ENCODE data around the gene PPP4R3A. TPM values are rescaled to one million over a fixed set of nuclear protein-coding genes. Genes with fewer than 3 reads are reported as not detected.

PPP4R3A gene
- total and polyA plus RNA-seq, 2 donors (not counting 3 experiments of a cell fraction or from before 2014, with no cell fraction given): 20.5 to 77.0 TPM

DNA sequence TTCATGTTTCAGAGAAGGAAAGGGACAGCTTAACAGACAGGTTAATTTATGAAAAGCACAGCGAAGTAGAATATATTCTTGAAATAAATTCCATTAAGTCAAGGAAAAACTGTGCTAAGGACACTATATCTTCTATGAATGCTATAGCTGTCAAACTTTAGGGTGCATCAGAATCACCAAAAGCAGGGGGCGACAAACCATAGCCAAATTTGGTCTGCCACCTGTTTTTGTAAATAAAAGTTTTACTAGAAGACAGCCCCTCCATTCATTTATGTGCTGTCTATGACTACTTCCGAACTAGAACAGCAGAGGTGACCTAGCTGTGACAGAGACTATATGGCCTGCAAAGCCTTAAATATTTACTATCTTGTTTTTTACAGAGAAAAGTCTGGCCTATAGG, 25.9 kb downstream of the PPP4R3A start:
- no peak overlapping the region for H3K4me3 ChIP-seq (replicated peaks in 1 of 3; ENCODE audit: insufficient read depth in 1 of 3, low read depth in 1 of 3, low read length in 3 of 3)
- no peaks in the 10 kb centered on the region for H3K9me1 ChIP-seq (replicated peaks; ENCODE audit: control insufficient read depth, extremely low read depth, insufficient read depth, low read length)
- H3K9ac ChIP-seq (replicated peaks; ENCODE audit: extremely low read depth, insufficient read depth, low read length): no peak overlapping the region
- no peak overlapping the region for H3K4me2 ChIP-seq (ENCODE audit: insufficient read depth, low read length)
- FAIRE-seq (no peak), DNase-seq (ENCODE audit: low read depth, low spot score) (no peak)
- H3K27me3 ChIP-seq (ENCODE audit: control insufficient read depth in 2 of 2, insufficient read depth in 2 of 2, low read length in 2 of 2): no peaks in the 10 kb centered on the region
- ChIA-PET CTCF (no interaction called here), POLR2A (no interaction called here)
- TF ChIP-seq JUN (IDR thresholded peaks at IDR 0.05; ENCODE audit: borderline replicate concordance, insufficient read depth, insufficient read length, low read depth) (no peak), EZH2 (IDR thresholded peaks at IDR 0.05; ENCODE audit: borderline replicate concordance, low read depth, low read length, severe bottlenecking) (no peak), MYC (IDR thresholded peaks at IDR 0.05; ENCODE audit: low read depth, low read length) (no peak), GATA2 (IDR thresholded peaks at IDR 0.05; ENCODE audit: insufficient read depth, insufficient read length, low read depth, low read length) (no peak), POLR2A (IDR thresholded peaks at IDR 0.05; ENCODE audit: low read depth, low read length) (no peak), FOS (IDR thresholded peaks at IDR 0.05; ENCODE audit: borderline replicate concordance, insufficient read depth, low read length) (no peak), POLR2AphosphoS5 (IDR thresholded peaks at IDR 0.05; ENCODE audit: insufficient read depth, low read depth, low read length) (no peak)
- TF ChIP-seq, protein P1, sequence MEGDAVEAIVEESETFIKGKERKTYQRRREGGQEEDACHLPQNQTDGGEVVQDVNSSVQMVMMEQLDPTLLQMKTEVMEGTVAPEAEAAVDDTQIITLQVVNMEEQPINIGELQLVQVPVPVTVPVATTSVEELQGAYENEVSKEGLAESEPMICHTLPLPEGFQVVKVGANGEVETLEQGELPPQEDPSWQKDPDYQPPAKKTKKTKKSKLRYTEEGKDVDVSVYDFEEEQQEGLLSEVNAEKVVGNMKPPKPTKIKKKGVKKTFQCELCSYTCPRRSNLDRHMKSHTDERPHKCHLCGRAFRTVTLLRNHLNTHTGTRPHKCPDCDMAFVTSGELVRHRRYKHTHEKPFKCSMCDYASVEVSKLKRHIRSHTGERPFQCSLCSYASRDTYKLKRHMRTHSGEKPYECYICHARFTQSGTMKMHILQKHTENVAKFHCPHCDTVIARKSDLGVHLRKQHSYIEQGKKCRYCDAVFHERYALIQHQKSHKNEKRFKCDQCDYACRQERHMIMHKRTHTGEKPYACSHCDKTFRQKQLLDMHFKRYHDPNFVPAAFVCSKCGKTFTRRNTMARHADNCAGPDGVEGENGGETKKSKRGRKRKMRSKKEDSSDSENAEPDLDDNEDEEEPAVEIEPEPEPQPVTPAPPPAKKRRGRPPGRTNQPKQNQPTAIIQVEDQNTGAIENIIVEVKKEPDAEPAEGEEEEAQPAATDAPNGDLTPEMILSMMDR (IDR thresholded peaks at IDR 0.05; ENCODE audit: extremely low read depth in 1 of 2, insufficient read depth in 1 of 2, low read depth in 1 of 2, low read length in 2 of 2): no peak
- TF ChIP-seq, protein P2, sequence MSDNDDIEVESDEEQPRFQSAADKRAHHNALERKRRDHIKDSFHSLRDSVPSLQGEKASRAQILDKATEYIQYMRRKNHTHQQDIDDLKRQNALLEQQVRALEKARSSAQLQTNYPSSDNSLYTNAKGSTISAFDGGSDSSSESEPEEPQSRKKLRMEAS (IDR thresholded peaks at IDR 0.05; ENCODE audit: insufficient read depth, insufficient read length): no peak
- H3K27ac ChIP-seq (ENCODE audit: insufficient read depth, low read depth, low read length): no peak overlapping the region
- intact Hi-C loops (cut with micrococcal nuclease) (no loop called here), dilution Hi-C loops (cut with MboI; ENCODE audit: extremely low pct_ligation_motif_present, low sequenced_read_pairs) (no loop called here)
- H3K36me3 ChIP-seq (ENCODE audit: control insufficient read depth in 2 of 2, extremely low read depth in 1 of 2, insufficient read depth in 2 of 2, low read length in 2 of 2): peaks cover 12 to 43% of the 10 kb centered on the region in 2 experiments
- H4K20me1 ChIP-seq (replicated peaks; ENCODE audit: control insufficient read depth, extremely low read depth, insufficient read depth, low read length): peaks cover 12% of the 10 kb centered on the region
- H3K79me2 ChIP-seq (ENCODE audit: control insufficient read depth, insufficient read depth, low read length): peaks cover 86% of the 10 kb centered on the region
- no peak overlapping the region for H2AFZ ChIP-seq (ENCODE audit: low read depth, low read length)
- H3K4me1 ChIP-seq (ENCODE audit: control insufficient read depth, extremely low read depth, insufficient read depth, low read length): peaks cover 4% of the 10 kb centered on the region
- BruUV-seq (replicated peaks): no TSS peak
- no peaks in the 10 kb centered on the region for H3K9me3 ChIP-seq (replicated peaks; ENCODE audit: control insufficient read depth, insufficient read depth, low read length)
